Fibroblast of peridontal ligament (primary cell): Measurements from ENCODE around the gene ONECUT3.

ENCODE experiments used
- DNase-seq: peaks from one replicate; pipeline ENCODE4 v3.0.0-alpha.2; 2010; ENCODE audit errors: extremely low read depth

ONECUT3 gene

DNA sequence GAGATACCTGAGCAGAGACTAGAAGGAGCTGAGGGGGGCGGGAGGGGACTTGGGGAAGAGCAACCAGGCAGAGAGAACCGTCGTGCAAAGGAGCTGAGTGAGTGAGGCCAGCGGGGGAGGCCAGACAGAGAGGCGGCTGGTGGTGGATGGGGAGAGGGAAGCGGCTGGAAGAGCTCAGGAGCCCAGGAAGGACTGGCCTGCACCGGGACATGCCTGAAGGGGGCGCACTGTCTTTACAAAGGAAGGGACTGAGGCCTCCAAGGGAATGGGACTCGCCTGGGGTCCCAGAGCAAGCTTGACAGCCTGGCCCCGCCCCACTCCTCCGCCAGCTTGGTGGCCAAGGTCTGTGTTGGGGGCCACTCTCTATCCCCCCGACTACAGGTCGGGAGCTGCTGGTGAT lies 14.9 kb downstream of the ONECUT3 start:
- DNase-seq = no peak

DNA sequence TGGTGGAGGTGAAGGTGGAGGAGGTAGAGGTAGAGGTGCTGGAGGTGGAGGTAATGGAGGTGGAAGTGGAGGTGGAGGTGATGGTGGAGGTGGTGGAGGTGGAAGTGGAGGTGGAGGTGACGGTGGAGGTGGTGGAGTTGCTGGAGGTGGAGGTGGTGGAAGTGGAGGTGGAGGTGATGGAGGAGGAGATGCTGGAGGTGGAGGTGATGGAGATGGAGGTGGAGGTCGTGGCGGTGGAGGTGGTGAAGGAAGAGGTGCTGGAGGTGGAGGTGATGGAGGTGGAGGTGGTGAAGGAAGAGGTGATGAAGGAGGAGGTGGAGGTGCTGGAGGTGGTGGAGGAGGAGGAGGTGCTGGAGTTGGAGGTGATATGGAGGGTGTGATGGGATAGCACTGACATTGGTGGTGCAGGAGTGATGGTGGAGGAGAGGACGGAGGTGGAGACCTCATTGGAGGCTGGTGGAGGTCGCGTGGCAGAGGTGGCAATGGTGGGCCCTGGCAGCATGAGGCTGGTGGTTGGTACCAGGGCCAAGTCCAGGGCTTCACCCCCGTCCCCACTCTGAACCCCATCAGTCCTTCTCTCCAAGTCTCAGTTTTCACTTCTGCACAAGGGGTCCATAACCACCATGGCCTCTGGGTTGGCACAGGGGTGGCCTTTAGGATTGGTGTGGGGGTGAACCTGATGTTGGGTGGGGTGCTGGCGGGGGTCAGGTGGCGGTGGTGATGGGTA lies 15.8 kb downstream of the ONECUT3 start:
- DNase-seq = no peak

DNA sequence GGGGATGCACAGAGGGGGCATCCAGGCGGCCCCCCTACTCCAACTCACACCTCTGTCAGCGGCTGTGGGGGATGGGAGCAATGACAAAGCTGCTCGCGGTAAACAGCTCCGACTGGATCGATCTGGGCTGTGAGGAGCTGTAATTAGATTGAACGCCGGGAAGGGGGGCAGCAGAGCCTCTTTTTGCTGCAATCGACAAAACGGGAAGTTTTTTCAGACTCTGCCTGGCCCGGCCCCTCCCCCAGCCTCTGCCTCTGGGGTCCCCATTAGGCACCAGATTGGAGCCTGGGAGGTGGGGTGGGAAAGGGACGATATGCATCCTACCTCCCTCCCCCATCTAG lies 16.3 kb downstream of the ONECUT3 start:
- DNase-seq = no peak

DNA sequence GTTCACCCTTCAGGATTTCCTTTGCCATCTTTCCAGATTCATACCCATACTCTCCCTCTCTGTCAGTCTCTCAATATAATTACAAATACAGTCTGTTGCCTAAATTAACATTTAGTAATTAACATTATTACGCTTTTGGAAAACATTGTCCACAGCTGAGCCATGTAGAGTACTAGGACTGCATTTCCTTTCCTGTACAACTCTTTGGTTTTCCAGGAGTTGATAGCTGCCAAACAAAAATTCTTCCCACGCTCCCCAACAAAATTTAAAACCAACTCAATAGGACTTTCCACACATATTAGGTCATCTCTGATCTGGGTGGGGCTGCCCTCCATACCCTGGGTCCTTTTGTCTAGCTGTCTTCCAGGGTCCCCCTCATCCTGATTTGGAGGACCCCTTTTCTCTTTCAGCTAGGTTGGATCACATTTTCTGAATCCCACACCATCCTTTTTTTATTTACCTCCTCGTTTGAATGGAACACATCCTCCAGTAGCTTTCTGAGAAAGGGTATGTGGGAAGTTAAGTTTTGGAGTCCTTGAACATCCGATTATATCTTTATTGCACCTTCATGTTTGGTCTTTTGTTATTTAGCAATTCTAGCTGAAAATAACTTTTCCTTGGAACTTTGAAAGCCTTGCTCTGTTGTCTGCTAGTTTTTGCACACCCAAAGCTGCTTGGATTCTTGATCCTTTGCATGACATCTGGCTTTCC lies 17.7 kb downstream of the ONECUT3 start:
- DNase-seq = no peak

GRCh38 chr19:1773184-1773583 lies 19.9 kb downstream of the ONECUT3 start:
- DNase-seq = no peak

- no peak for DNase-seq
Observed at GRCh38 chr19:1774989-1775772, 21.9 kb downstream of the ONECUT3 start.

GRCh38 chr19:1775951-1776605 lies 22.8 kb downstream of the ONECUT3 start:
- no peak for DNase-seq

GRCh38 chr19:1776606-1777147 lies 23.4 kb downstream of the ONECUT3 start:
- no peak for DNase-seq

- no peak for DNase-seq
Observed at GRCh38 chr19:1777149-1777548, 23.8 kb downstream of the ONECUT3 start.

DNA sequence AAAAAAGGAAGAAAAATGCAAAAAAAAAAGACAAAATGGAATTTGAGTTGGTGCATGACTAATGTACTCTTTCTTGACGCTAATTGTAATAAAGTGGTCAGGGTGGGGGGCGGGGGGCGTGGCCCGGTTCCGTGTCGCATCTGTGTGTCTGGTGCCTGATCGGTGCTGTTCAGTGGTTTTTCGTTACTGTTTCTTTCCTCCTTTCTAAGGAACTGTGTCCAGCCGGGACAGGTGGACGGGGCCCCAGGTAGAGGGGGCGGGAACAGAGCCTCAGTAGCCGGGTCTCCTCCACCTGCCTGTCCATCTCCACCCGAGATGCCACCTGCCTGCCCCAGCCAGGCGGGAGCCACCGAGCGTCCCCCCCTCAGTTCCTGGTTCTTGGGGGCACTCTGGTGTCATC lies 26.3 kb downstream of the ONECUT3 start:
- DNase-seq = no peak

GRCh38 chr19:1780272-1780958 lies 27.1 kb downstream of the ONECUT3 start:
- DNase-seq = peak; percentile 24

DNA sequence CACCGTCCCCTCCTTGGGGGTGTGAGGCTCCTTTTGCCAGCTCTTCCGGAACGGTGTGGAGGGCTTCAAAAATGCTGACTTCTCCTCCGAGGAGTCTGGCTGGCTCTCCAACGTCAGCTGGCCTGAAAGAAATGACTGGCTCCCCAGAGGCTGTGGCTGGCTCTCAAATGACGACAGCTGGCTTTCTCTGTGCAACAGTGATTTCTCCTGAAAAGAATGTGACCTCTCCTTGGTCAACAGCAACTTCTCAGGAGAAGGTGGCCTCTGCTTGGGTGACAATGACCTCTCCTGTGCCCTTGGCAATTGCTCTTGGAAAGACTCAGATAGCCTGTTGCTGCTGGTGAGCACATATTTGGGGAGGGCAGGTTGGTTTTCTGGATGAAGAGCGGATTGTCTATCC lies 29.2 kb downstream of the ONECUT3 start:
- DNase-seq = no peak

DNA sequence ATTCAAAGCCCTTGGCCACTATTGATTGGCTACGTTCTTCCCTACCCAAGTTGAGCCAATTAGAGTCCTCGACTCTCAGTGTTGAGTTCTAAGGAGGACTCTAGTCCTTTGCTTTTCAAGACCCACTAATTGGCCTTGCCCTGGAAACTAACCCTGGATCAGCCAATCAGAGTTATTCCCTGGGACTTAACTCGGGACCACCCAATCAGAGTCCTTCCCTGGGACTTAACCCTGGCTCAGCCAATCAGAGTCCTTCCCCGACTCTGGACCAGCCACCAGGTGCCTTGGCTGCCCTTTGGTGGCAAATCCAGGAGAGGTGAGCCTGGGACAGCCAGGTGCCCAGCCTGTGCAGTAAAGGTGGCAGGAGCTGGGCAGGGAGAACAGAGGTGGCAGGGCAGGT lies 30.0 kb downstream of the ONECUT3 start:
- DNase-seq = no peak

GRCh38 chr19:1783874-1784273 lies 30.6 kb downstream of the ONECUT3 start:
- DNase-seq = no peak

DNA sequence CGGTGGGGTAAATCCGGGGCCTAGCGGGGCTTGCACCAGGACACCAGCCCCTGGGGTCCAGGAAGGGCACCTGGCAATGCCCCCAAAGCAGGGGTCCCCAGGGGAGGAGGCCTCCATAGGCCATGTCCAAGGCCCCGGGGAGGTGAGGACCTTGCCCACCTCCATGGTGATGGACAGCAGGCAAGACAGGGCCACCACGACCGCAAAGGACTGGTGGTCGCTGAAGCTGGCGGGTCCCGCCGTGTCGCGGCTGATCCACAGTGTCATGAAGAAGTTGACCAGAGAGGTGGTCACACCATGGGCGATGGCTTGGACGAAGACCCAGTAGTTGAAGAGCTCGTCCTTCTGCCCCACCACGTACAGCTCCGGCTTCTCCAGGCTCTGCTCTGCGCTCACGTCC lies 32.0 kb downstream of the ONECUT3 start:
- DNase-seq = no peak

- DNase-seq = no peak
Observed at GRCh38 chr19:1786668-1787067, 33.4 kb downstream of the ONECUT3 start.

DNA sequence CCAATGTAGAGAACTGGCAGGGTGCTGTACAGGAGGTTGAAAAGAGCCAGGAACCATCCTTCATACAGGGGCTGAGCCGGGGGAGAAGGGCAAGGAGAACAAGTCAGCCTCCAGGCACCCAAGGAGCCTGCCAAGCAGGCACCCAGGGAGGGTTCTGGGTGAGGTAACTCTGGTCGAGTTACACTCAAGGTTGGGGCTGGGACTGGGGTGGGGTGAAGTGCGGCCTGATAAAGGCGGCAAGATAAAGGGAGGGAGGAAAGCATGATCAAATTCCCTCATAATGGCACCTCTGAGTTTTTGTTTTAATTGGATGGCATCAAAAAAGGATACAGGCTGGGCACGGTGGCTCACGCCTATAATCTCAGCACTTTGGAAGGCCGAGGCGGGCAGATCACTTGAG lies 33.8 kb downstream of the ONECUT3 start:
- no peak for DNase-seq

DNA sequence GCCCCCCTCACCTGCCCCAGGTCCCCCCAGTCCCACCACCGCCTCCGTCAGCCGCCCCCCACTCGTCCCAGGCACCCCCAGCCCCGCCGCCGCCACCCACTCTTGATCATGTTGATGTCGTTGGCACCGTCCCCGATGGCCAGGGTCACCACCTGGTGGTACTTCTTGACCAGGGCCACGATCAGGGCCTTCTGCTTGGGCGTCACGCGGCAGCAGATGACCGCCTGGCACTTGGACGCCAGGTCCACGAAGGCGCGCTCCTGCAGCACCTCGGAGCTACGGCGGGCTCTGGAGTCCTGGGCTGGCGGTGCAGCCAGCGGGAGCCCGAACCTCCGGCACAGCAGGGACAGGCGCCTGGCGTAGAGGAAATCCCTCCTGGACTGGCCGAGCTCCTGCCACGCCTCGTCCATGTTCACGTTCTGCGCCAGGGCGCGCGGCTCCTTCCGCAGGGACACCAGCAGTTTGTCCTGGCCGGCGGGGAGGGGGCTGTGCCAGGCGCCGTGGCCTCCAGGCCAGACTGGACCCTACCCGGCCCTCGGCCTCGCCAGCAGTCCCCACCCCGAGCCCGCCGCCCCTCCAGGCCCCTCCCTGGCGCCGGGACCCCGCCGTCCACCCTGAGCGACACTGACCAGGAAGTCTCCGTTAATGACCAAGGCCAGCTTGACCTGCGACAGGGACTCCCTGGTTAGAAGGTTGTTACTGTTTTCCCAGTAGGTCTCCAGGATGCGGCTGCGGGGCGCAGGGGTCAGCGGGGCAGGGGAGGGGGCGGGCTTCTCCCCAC lies 36.1 kb downstream of the ONECUT3 start:
- no peak for DNase-seq

GRCh38 chr19:1790054-1790792 lies 36.9 kb downstream of the ONECUT3 start:
- no peak for DNase-seq

DNA sequence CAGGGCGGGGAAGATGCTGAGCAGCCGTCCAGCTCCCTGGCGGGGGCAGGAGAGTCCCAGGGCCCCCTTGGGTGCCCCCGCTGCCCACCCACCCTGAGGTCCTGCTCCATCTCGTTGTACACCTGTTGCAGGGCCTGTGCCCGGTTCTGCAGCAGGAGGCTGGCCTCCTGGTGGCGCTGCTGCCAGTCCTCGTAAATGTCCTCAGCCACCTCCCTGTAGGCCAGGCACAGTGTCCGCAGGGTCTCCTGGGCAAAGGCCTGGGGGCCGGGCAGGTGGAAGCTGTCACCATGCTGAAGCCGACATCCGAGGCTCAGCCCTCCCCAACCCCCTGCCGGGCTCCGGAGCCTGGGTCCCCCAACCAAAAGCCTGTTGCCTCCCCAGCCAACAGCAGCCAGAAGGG lies 38.6 kb downstream of the ONECUT3 start:
- no peak for DNase-seq
